ENCODE results near the gene ZNF8.
"Not testable (repeated sequence)": the region's sequence is repeated elsewhere in the genome, so short reads cannot be mapped to it uniquely, and the experiment has no call there.

ZNF8 gene

DNA sequence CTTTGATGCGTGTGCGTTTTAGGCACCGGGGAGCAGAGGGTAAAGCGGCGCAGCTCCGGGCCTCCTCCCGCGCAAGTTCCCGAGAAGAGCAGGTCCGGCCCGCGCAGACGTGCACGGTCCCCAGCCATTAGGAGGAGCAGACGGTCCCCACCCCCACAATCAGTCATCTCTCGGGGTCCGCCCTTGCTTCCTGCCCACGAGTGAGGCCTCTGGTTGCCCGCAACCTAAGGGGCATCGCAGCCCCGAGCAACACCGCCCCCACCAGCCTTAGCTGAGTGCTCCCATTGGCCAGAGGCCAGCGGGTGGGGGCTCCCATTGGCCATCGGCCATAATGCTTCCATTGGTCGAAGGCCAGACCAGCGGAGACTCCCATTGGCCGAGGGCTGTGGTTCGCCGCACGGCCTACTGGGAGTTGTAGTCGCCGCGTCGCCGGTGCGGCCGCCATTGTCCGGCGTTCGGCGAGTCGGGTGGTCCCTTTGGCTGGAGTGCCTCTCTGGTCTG lies at the start of gene ZNF8:
ZNF8 (plus strand) TSS at position 415 of the 501 bp plus-strand sequence. CDS start 127 bp downstream, outside the sequence.
- DNase-seq (ENCODE audit: low spot score), result peak; percentile 98
- in situ Hi-C loops (cut with MboI; ENCODE audit: low pct_unique_long_range_greater_than_20kb, low sequenced_read_pairs, unreplicated experiment), result no loop called here
- no peak for TF ChIP-seq CTCF (IDR thresholded peaks at IDR 0.05; ENCODE audit: extremely low read depth, insufficient read depth, missing control alignments)

DNA sequence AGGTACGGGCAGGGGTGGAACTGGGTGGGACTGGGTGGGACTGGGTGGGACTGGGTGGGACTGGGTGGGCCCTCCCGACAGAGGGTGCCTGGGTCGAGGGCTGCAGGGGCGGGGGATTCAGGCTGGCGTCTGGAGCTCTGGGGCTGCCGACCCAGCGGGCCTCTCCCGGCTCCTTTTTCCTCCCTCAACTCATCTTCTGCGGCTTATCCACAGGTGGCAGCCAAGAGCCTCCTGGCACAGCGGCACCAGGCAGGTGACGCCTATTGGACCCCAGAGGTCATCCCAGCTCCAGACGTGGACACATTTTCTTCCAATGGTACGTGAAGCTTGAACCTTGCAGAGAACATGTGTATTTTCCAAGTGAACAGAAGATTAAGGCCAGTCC lies 49.5 kb upstream of the ZNF8 start:
- TF ChIP-seq CTCF (IDR thresholded peaks at IDR 0.05; ENCODE audit: extremely low read depth, insufficient read depth, missing control alignments), result peak; percentile 43
- no peak for DNase-seq (ENCODE audit: low spot score)
- in situ Hi-C loops (cut with MboI; ENCODE audit: low pct_unique_long_range_greater_than_20kb, low sequenced_read_pairs, unreplicated experiment), result no loop called here

DNA sequence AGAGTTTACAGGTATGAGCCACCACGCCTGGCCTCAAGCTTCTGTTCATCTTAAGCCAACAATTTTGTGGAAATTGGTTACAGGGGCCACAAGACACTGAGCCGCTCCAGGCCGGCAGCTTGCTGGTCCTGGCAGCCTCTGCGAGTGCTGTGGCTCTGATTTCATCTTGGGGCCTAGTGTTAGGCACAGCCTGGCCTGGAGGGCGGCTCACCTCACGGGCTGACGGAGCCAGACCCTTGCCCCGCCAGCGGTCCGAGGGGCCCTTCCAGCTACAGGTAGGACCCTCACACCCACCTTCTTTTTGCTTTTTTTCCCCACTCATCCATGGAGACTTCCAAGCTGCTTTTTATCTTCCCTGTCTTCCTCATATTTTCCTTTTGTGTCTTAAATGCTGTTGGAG lies 41.4 kb upstream of the ZNF8 start:
- no peak for DNase-seq (ENCODE audit: low spot score)
- no peak for TF ChIP-seq CTCF (IDR thresholded peaks at IDR 0.05; ENCODE audit: extremely low read depth, insufficient read depth, missing control alignments)
- in situ Hi-C loops (cut with MboI; ENCODE audit: low pct_unique_long_range_greater_than_20kb, low sequenced_read_pairs, unreplicated experiment), result no loop called here

- no peak for DNase-seq (ENCODE audit: low spot score)
- no peak for TF ChIP-seq CTCF (IDR thresholded peaks at IDR 0.05; ENCODE audit: extremely low read depth, insufficient read depth, missing control alignments)
- in situ Hi-C loops (cut with MboI; ENCODE audit: low pct_unique_long_range_greater_than_20kb, low sequenced_read_pairs, unreplicated experiment), result no loop called here
These were observed 35.4 kb upstream of the ZNF8 start for GRCh38 chr19:58243351-58243750.

- no peak for DNase-seq (ENCODE audit: low spot score)
- in situ Hi-C loops (cut with MboI; ENCODE audit: low pct_unique_long_range_greater_than_20kb, low sequenced_read_pairs, unreplicated experiment), result no loop called here
- TF ChIP-seq CTCF (IDR thresholded peaks at IDR 0.05; ENCODE audit: extremely low read depth, insufficient read depth, missing control alignments), result no peak
These were observed 29.9 kb upstream of the ZNF8 start for GRCh38 chr19:58248886-58249285.

- no peak for TF ChIP-seq CTCF (IDR thresholded peaks at IDR 0.05; ENCODE audit: extremely low read depth, insufficient read depth, missing control alignments)
- in situ Hi-C loops (cut with MboI; ENCODE audit: low pct_unique_long_range_greater_than_20kb, low sequenced_read_pairs, unreplicated experiment), result no loop called here
- DNase-seq (ENCODE audit: low spot score), result no peak
These were observed 26.6 kb upstream of the ZNF8 start for GRCh38 chr19:58252102-58252685.

GRCh38 chr19:58258259-58258658 lies 20.5 kb upstream of the ZNF8 start:
- in situ Hi-C loops (cut with MboI; ENCODE audit: low pct_unique_long_range_greater_than_20kb, low sequenced_read_pairs, unreplicated experiment); DNase-seq (ENCODE audit: low spot score): not testable (repeated sequence)
